ENCODE results near the gene PPM1H.
A peak's percentile ranks its signal among the peaks of the same experiment; 100 is the strongest.

Gene PPM1H

DNA sequence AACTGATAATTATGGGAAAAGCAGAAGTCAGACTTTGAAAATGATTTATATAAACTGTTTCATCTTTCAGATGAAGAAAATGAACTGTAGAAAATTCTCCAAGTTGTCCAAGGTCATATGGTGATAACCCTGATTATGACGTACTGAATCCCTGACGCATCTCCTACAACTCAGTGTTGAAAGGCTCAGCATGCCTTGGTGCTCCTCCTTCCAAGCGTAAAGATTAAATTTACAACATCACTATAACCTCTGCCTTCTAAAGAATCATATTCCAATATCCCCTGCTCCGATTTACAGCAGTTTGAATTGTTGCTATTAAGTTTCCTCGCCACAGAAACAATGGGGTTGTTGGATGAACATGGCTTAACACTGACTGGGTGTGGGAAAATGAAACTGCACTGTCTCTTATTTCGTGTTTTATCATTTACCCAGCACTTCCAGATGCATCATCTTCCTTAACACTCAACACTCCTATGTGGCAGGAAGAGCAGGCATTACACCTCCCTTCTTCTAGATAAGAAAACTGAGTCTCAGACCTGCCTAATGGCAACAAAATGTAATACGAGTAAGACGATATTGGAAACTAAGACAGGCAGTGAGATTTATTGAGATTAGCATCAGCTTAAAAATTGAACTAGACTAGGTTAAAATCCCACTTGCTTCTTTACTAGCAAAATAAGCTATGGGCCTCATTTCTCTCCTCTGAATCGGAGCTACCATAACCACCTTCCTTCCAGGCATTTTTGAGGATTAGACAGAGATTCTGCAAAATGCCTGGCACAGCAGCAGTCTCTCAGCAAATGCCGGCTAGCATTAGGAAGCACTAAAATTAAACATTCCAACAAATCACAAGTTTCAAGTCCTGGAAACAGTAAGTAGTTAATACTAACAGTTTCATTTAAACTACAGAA lies 74.2 kb downstream of the PPM1H start:
- DNase-seq (ENCODE audit: insufficient read length, low spot score) (no peak), FAIRE-seq (peak; percentile 60)
- no peak for TF ChIP-seq POLR2A (IDR thresholded peaks at IDR 0.05; ENCODE audit: low read depth, low read length)

DNA sequence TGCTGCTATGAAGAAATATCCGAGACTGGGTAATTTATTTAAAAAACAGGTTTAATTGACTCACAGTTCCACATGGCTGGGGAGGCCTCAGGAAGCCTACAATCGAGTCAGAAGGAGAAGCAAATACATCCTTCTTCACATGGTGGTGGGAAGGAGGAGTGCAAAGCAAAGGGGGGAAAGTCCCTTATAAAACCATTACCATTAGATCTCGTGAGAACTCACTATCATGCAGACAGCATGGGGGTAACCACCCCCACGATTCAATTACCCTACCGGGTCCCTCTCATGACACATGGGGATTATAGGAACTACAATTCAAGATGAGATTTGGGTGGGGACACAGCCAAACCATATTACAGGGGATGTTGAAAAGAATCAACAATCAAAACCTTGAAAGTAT lies 74.9 kb downstream of the PPM1H start:
- no peak for DNase-seq (ENCODE audit: insufficient read length, low spot score)
- no peak for TF ChIP-seq POLR2A (IDR thresholded peaks at IDR 0.05; ENCODE audit: low read depth, low read length)
- FAIRE-seq, result no peak

DNA sequence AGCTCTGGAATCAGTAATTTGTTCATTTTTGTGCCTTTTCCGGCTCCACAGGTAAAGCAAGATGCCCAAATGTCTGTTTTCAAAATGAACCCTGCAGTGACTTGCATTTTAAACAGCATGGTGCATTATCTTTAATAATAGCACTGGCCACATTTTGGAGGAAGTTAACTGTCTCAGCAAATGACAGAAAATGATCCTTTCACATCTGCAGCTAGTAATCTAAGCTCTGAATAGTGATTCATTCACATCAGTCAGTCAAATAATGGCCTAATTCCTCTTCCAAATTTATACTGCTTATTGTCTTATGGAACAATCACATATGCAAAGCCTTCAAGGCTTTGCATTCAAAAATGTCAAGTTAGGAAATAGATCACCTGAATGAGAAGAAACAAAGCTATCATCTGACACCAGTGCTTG lies 75.6 kb downstream of the PPM1H start:
- DNase-seq (ENCODE audit: insufficient read length, low spot score), result no peak
- no peak for TF ChIP-seq POLR2A (IDR thresholded peaks at IDR 0.05; ENCODE audit: low read depth, low read length)
- FAIRE-seq, result peak; percentile 52

DNA sequence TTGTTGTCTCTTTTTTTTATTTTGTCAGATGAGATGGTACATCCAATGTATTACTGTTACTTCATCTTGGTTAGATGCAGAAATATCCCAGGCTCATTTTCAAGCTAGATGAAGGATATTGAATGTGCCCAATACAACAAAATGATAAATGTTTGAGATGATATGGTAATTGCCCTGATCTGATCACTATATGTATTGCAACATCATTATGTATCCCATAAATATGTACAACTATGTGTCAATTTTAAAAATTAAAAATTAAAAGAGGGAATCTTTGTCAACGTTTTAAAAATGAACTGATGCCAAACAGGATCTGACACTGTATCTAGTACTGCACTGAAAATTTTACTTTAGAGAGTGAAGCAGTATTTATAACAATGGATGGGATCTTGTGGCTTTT lies 78.5 kb downstream of the PPM1H start:
- no peak for FAIRE-seq
- no peak for TF ChIP-seq POLR2A (IDR thresholded peaks at IDR 0.05; ENCODE audit: low read depth, low read length)
- no peak for DNase-seq (ENCODE audit: insufficient read length, low spot score)

DNA sequence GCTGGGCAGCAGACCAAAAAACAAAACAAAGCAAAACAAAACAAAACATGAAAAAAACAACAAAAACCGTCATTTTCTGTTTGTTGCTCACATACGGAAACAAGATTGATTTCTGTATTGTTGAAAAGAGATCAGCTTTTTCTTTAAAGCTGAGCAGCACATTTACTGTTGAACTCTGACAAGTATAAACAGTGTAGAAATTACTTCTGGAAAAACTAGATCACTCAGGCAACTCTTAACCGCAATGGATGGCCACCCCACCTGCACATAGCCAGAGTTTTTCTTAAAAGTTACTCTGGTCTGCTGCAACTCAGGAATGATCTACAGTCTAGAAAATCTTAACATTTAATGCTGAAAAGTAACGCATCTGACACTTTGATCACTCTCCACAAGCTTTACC lies 80.9 kb downstream of the PPM1H start:
- FAIRE-seq (no peak), DNase-seq (ENCODE audit: insufficient read length, low spot score) (no peak)
- TF ChIP-seq POLR2A (IDR thresholded peaks at IDR 0.05; ENCODE audit: low read depth, low read length), result no peak

DNA sequence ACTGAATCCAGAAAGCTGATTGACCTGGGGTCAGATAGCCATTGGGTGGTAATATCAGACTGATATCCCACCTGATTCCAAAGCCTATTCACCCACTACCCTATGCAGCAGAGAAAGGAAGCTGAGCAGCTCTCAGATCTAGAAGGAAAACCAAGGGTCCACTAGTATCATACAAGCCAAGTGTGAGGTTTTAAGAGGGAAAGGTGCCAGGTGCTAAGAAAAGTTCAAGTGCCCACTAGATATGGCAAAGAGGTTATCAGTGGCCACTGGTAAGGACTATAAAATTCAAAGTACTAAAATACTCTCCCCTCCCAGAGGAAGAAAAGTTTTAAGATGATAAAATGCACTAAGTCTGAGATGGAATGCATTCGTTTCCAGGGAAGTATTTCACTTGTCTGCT lies 85.6 kb downstream of the PPM1H start:
- TF ChIP-seq POLR2A (IDR thresholded peaks at IDR 0.05; ENCODE audit: low read depth, low read length), result no peak
- no peak for DNase-seq (ENCODE audit: insufficient read length, low spot score)
- no peak for FAIRE-seq

DNA sequence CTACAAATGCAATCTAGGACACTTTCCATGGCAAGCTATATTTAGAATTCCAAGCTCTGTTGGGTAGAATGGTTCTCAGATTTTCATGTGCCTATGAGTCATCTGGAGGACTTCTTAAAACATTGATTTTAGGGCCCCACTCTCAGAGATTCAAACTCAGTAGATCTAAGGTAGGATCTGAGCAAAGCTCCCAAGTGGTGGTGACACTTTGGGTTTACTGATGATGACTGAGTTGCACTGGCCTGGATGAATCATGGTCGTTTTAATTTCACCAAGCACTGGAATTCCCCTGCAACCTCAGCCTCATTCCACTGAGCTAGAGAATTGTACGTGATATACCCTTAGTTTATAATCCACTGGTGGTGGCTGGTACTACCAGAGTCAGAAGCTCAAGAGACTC lies 86.5 kb downstream of the PPM1H start:
- FAIRE-seq (peak; percentile 96), DNase-seq (ENCODE audit: insufficient read length, low spot score) (peak; percentile 49)
- no peak for TF ChIP-seq POLR2A (IDR thresholded peaks at IDR 0.05; ENCODE audit: low read depth, low read length)

DNA sequence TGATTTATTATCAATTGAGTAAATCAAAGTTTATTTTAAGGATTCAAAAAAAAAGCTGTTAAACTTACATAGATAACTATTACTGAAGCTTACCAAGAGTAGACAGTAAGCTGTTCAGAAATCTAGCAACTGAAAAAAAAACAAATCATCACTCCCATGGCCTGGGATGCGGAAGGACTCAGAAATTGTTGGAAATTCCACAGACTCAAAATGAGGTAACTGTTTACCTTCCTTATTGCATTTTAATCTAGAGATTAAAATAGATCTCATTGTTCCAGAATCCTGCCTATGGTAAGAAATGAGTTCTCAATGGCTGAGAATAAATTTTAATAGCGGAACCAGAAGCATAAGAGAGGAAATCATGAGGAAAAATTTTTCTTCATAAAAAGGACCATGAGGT lies 87.2 kb downstream of the PPM1H start:
- no peak for DNase-seq (ENCODE audit: insufficient read length, low spot score)
- FAIRE-seq, result no peak
- no peak for TF ChIP-seq POLR2A (IDR thresholded peaks at IDR 0.05; ENCODE audit: low read depth, low read length)

DNA sequence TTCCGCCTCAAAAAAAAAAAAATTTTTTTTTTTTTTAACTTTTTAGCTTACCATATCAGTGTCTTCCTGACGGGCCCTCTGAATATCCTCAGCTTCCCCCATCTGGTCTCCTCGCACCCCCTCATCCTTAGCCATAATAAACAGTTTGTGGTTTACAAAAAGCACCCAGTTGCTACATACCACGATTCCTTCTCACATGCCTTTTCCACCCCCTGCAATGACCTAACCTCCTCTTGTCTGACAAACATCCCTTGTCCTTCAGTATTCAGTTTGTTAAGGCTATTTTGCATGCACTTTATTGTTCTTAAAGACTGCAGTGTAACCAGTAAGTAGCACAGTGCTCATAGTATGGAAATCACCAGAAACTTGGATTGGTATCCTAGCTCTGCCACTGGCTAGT lies 88.5 kb downstream of the PPM1H start:
- TF ChIP-seq POLR2A (IDR thresholded peaks at IDR 0.05; ENCODE audit: low read depth, low read length), result no peak
- DNase-seq (ENCODE audit: insufficient read length, low spot score) (no peak), FAIRE-seq (no peak)

DNA sequence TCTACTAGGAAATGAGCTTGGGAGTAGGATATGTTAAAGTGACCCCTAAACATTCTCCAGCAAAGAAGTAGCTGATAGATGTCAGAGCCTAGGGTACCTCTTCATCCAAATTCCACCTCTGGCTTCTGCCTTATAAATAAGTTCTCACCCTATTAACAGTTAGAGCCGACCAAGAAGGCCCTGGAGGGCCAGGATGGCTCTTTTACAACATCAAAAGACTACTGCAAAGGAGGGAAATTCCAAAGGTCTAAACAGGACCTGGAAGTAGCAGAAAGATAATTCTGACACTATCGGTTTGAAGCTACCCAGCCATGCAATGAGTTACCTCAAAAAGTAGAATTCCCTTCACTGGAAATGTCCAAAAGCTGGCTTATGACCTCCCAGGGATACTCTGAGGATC lies 90.0 kb downstream of the PPM1H start:
- no peak for DNase-seq (ENCODE audit: insufficient read length, low spot score)
- no peak for FAIRE-seq
- no peak for TF ChIP-seq POLR2A (IDR thresholded peaks at IDR 0.05; ENCODE audit: low read depth, low read length)

DNA sequence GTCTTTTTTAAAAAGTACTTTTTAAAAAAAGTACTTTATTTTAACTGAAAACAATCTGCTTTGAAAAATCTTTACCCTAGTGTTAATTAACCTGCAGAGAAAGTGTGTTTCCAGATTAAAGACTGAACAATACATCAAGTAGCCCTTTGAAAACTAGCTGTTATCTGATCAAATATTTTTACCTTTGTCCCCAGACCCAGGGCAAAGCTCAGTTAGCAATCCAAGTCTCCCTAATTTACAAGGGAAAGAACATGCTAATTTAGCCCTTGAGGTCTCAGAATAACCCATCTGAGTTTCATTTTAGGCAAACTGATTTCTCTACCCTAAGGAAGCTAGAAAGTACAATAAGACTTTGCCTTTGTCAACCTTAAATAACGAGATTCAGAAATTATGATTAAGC lies 91.2 kb downstream of the PPM1H start:
- no peak for DNase-seq (ENCODE audit: insufficient read length, low spot score)
- TF ChIP-seq POLR2A (IDR thresholded peaks at IDR 0.05; ENCODE audit: low read depth, low read length), result no peak
- no peak for FAIRE-seq

DNA sequence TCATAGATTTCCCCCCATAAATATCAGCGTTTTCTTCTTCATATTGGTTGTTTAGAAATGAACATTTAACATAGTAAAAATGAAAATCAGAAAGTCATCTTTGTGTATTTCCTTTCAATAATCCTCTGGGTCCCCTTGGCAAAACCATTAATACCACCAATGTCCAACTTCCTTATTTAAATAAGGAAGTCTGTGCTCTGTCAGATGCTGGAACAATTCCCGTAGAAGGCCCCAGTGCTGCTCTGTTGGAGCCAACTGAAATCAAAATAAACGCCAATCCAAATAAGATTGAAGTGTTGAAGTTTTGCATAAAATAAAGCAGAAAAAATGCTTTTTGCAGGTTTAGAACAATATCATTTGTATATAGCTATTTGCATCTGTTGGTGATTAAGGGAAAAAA lies 93.1 kb downstream of the PPM1H start:
- TF ChIP-seq POLR2A (IDR thresholded peaks at IDR 0.05; ENCODE audit: low read depth, low read length), result no peak
- FAIRE-seq, result no peak
- DNase-seq (ENCODE audit: insufficient read length, low spot score), result no peak

DNA sequence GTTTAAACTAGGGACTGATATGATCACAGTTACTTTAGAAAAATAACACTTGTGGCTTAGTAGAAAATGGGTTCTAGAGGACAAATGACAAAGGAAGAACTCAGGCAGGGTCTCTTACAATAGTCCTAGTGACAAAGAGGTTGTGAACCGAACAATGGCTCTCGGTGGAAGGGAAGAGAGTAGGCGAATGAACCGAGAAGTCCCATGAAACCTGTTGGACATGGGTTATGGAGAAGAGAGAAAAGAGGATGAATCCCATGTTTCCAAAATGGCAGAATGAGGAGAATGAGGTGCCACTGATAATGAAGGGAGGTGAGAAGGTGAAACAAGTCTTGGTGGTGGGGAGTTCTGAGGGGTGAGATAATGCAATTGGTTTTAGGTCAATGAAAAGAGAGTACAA lies 94.1 kb downstream of the PPM1H start:
- TF ChIP-seq POLR2A (IDR thresholded peaks at IDR 0.05; ENCODE audit: low read depth, low read length), result no peak
- no peak for DNase-seq (ENCODE audit: insufficient read length, low spot score)
- FAIRE-seq, result no peak

DNA sequence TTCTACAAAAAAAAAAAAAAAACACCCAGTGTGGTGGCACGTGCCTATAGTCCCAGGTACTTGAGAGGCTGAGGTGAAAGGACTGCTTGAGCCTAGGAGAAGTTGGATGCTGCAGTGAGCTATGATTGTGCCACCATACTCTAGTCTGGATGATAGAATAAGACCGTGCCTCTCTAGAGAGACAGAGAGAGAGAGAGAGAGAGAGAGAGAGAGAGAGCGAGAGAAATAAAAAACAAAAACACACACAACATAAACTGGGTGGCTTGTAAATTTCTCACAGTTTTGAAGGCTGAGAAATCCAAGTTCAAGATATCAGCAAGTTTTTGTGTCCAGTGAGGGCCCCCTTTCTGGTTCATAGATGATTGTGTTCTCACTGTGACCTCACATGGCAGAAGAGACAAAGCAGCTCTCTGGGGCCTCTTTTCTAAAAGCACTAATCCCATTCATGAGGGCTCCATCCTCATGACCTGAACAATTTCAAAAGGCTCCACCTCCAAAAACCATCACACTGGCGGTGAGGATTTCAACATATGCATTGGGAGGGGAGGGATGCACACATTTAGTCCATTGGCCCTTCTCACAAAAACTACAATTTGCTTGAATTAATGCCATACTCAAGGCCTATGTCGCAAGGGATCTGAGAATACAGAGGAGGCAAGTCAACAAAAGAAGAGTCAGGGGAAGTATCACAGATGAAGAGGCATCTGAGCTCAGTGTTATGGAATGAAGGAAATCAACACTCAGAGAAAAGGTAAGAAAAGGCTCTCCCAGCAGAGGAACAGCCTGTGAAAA lies 94.9 kb downstream of the PPM1H start:
- FAIRE-seq (no peak), DNase-seq (ENCODE audit: insufficient read length, low spot score) (no peak)
- no peak for TF ChIP-seq POLR2A (IDR thresholded peaks at IDR 0.05; ENCODE audit: low read depth, low read length)
